Esophagus muscularis mucosa (tissue), 3 donors: ENCODE measurements around the gene OR10C1.

Experiments
- CTCF ChIP-seq, 3 experiments: fragments of 200-600 bp in 2 of 3; fragments of 450-650 bp in 1 of 3; sonication (generic) in 2 of 3; IDR thresholded peaks; one replicate each; pipeline ENCODE4 v1.5.1; 2017 to 2019; ENCODE audit warnings: antibody characterized with exemption in 3 of 3, mild to moderate bottlenecking in 2 of 3, moderate library complexity in 1 of 3
- POLR2A ChIP-seq: fragments of 450-650 bp; IDR thresholded peaks from one replicate; pipeline ENCODE4 v1.6.1; 2017; ENCODE audit warnings: antibody characterized with exemption, moderate library complexity, mild to moderate bottlenecking, low read depth

GRCh38 chr6:29451471-29452193 lies 12.5 kb downstream of the OR10C1 start:
- TF ChIP-seq CTCF (IDR thresholded peaks at IDR 0.05) (no peak), POLR2A (no peak)
